Ishikawa (cell line): Measurements from ENCODE around the gene PMPCB.

Experiments used
- CEBPB ChIP-seq: IDR thresholded peaks from 2 replicates; pipeline ENCODE4 v1.6.1; 2012
- CREB1 ChIP-seq: IDR thresholded peaks from 2 replicates; pipeline ENCODE4 v1.6.1; 2012; ENCODE audit warnings: low read depth
- EGR1 ChIP-seq: IDR thresholded peaks from 2 replicates; pipeline ENCODE4 v1.6.1; 2012
- EP300 ChIP-seq: IDR thresholded peaks from 2 replicates; pipeline ENCODE4 v1.6.1; 2012; ENCODE audit warnings: borderline replicate concordance
- FOXM1 ChIP-seq: IDR thresholded peaks from 2 replicates; pipeline ENCODE4 v1.6.1; 2012; ENCODE audit warnings: low read depth, borderline replicate concordance
- MAX ChIP-seq: IDR thresholded peaks from 2 replicates; pipeline ENCODE4 v1.6.1; 2012
- NFIC ChIP-seq: IDR thresholded peaks from 2 replicates; pipeline ENCODE4 v1.6.1; 2012
- RAD21 ChIP-seq: IDR thresholded peaks from 2 replicates; pipeline ENCODE4 v1.6.1; 2012; ENCODE audit warnings: low read depth
- REST ChIP-seq: IDR thresholded peaks from 2 replicates; pipeline ENCODE4 v1.6.1; 2012; ENCODE audit warnings: low read depth, mild to moderate bottlenecking
- TAF1 ChIP-seq: IDR thresholded peaks from 2 replicates; pipeline ENCODE4 v1.6.1; 2012; ENCODE audit warnings: low read depth, mild to moderate bottlenecking
- TCF12 ChIP-seq: IDR thresholded peaks from 2 replicates; pipeline ENCODE4 v1.6.1; 2012; ENCODE audit warnings: low read depth
- TEAD4 ChIP-seq: IDR thresholded peaks from 2 replicates; pipeline ENCODE4 v1.6.1; 2012
- USF1 ChIP-seq: IDR thresholded peaks from 2 replicates; pipeline ENCODE4 v1.6.1; 2012
- YY1 ChIP-seq: IDR thresholded peaks from 2 replicates; pipeline ENCODE4 v1.6.1; 2012; ENCODE audit warnings: low read depth
- ZBTB7A ChIP-seq: IDR thresholded peaks from 2 replicates; pipeline ENCODE4 v1.6.1; 2012; ENCODE audit warnings: low read depth

PMPCB gene

GRCh38 chr7:103293526-103293925 is 3.7 kb upstream of the PMPCB start:
- TF ChIP-seq EP300 (no peak), REST (no peak), EGR1 (no peak), TEAD4 (no peak), CEBPB (no peak), FOXM1 (no peak), NFIC (no peak), ZBTB7A (no peak), TCF12 (no peak), TAF1 (no peak), CREB1 (no peak)

- no peak for TF ChIP-seq NFIC
- no peak for TF ChIP-seq YY1
- TF ChIP-seq TCF12, result no peak
- no peak for TF ChIP-seq USF1
- TF ChIP-seq MAX, result no peak
- no peak for TF ChIP-seq REST
- no peak for TF ChIP-seq TEAD4
- TF ChIP-seq EP300, result no peak
- TF ChIP-seq CEBPB, result no peak
- no peak for TF ChIP-seq RAD21
- TF ChIP-seq FOXM1, result no peak
- no peak for TF ChIP-seq EGR1
- TF ChIP-seq TAF1, result no peak
- no peak for TF ChIP-seq ZBTB7A
- no peak for TF ChIP-seq CREB1
Measured at GRCh38 chr7:103297837-103298179, 573 bp downstream of the PMPCB start.

- TF ChIP-seq USF1, result no peak
- no peak for TF ChIP-seq EGR1
- no peak for TF ChIP-seq TEAD4
- no peak for TF ChIP-seq TAF1
- no peak for TF ChIP-seq RAD21
- no peak for TF ChIP-seq ZBTB7A
- no peak for TF ChIP-seq CEBPB
- TF ChIP-seq NFIC, result no peak
- TF ChIP-seq TCF12, result no peak
Measured at GRCh38 chr7:103299660-103300059, 2.4 kb downstream of the PMPCB start.

- TF ChIP-seq TAF1 (no peak), USF1 (no peak), FOXM1 (no peak), ZBTB7A (no peak), MAX (no peak), RAD21 (no peak), EGR1 (no peak), TEAD4 (no peak), CREB1 (no peak), TCF12 (no peak), YY1 (no peak), NFIC (no peak), CEBPB (no peak), REST (no peak), EP300 (no peak)
Measured at GRCh38 chr7:103301441-103301840, 4.2 kb downstream of the PMPCB start.
